Fibroblast of skin of abdomen (primary cell): ENCODE measurements around the gene SYTL3.
"Not testable (repeated sequence)": the region's sequence is repeated elsewhere in the genome, so short reads cannot be mapped to it uniquely, and the experiment has no call there.

Experiments
- DNase-seq: peaks from one replicate; pipeline ENCODE4 v3.0.0-alpha.2; 2013

Gene SYTL3

GRCh38 chr6:158774717-158775449, 125.0 kb downstream of the SYTL3 start:
- no peak for DNase-seq

GRCh38 chr6:158775832-158776231, 126.0 kb downstream of the SYTL3 start:
- DNase-seq = no peak

DNA sequence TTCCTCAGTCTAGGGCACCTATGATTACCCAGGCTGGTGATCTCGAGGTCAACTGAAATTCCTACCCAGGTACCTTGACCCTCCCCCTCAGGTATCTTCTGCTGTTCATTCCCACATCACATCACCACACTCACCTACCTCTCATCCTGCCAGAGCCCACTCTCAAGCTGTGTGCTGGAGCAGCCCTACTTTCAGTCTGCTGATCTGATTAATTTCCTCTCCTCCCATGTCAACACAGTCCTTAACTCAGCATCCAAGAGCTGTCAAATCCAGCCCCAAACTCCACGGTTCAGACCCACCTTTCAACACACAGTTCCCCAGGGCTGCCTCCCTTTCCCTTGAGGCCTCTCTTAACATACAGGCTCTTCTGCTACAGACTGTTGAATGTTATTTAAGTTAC, 126.9 kb downstream of the SYTL3 start:
- no peak for DNase-seq

GRCh38 chr6:158777510-158777909, 127.7 kb downstream of the SYTL3 start:
- DNase-seq = no peak

- no peak for DNase-seq
These were observed 128.2 kb downstream of the SYTL3 start for GRCh38 chr6:158778005-158778527.

DNA sequence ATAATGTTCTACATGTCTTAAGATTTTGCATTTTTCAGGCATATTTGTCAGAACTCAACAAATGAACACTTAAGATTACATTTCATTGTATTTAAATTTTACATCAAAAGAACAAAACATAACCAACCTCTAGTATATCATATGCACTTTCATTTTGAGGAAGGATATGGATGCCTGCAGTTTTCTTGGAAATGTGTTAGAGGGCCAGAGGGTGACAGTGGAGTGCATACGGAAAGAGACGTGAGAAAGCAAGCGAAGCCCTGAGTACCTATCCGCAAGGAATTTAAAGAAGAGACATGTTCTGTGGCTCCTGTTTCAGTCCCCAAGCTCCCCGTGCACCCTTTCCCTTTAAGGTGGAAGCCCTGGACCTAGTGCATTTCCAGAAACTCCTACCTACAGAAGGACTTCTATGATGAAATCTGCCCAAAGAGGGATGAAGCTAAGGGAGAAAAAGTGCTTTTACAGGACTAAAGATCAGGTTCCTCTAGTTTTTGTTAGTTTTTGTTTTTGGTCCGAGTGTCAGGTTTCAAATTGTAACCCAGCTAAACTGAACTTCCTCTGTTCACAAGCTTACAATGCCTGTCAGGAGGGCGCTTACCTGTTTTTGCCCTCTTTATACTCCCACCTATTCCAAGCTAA, 130.5 kb downstream of the SYTL3 start:
- no peak for DNase-seq

- no peak for DNase-seq
These were observed 131.3 kb downstream of the SYTL3 start for GRCh38 chr6:158780988-158781691.

DNA sequence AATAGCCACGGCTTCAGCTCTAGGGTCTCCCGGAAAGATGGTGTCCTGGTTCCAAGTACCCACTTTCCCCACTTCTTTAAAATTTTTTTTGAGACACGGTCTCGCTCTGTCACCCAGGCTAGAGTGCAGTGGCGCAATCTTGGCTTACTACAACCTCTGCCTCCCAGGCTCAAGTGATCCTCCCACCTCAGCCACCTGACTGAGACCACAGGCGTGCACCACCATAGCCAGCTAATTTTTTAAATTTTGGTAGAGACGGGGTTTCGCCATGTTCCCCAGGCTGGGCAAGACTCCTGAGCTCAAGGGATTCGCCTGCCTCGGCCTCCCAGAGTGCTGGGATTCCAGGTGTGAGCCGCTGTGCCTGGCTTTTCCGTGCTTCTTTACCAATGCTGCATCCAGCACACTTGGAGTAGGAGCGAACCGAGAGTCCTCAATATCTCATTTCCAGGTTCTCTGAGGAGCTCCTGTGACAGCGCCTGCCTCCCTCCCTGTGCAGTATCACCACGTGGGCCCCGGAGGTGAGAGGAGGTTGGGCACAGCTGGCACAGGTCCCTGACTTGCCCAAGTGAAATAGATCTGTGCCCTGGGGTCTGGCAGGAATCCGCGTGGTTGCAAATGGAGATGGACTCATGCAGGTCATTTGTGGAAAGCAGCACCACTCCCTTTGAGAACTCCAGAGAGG, 132.0 kb downstream of the SYTL3 start:
- no peak for DNase-seq

GRCh38 chr6:158782432-158783166, 132.7 kb downstream of the SYTL3 start:
- DNase-seq = no peak

- DNase-seq = no peak
These were observed 133.3 kb downstream of the SYTL3 start for GRCh38 chr6:158783167-158783450.

- no peak for DNase-seq
These were observed 134.0 kb downstream of the SYTL3 start for GRCh38 chr6:158783851-158784250.

DNA sequence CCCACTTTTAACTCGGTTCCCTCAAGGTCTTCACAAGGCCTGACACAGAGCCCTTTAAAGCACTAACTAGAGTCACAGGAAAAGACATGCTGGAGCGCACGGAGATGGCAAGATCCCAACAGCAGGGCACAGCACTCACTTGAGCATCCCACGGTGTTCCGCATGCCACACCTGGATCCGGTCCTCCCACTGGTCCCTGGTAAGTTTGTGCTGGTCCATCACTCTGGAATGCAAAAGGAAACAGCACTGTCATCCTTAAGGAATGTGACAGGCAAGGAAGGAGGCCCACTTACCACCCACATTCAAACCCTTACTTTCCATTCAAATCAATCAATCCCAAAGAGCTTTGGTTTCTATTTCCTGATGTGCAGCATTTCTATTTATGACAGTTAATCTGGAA, 134.7 kb downstream of the SYTL3 start:
- DNase-seq = peak; percentile 40

GRCh38 chr6:158785036-158785435, 135.2 kb downstream of the SYTL3 start:
- no peak for DNase-seq

- DNase-seq = no peak
These were observed 136.9 kb downstream of the SYTL3 start for GRCh38 chr6:158786645-158787304.

- no peak for DNase-seq
These were observed 137.5 kb downstream of the SYTL3 start for GRCh38 chr6:158787395-158787794.

DNA sequence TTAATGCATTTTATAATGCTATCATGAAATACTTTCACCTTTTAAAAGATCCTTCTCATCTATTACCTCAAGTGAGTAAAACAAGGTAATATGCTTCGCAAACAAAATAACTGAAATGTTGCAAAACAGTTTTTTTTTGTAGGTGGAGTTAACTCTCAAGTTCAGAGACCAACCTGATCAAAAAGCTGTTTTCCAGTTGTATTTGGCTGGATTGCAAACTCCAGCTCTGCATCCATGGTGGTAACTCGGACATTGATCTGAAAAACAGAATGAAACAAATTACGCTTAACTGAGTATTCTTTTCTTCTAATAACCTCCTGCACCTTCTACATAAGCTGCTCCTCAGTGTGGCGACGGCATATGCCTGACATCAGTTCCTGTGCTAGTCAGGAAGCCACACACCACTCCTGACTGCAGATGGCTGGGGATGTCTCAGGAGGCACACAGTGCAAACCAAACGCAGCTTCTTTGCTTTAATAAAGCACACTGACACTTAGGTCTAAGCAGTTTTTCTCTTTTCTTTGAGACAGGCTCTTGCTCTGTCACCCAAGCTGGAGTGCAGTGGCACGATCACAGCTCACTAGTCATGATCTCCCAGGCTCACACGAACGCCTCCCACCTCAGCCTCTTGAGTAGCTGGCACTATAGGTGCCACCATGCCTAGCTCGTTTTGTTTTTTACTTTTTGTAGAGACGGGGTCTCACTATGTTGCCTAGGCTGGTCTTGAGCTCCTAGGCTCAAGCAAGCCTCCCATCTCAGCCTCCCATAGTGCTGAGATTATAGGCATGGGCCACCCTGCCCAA, 139.5 kb downstream of the SYTL3 start:
- no peak for DNase-seq

DNA sequence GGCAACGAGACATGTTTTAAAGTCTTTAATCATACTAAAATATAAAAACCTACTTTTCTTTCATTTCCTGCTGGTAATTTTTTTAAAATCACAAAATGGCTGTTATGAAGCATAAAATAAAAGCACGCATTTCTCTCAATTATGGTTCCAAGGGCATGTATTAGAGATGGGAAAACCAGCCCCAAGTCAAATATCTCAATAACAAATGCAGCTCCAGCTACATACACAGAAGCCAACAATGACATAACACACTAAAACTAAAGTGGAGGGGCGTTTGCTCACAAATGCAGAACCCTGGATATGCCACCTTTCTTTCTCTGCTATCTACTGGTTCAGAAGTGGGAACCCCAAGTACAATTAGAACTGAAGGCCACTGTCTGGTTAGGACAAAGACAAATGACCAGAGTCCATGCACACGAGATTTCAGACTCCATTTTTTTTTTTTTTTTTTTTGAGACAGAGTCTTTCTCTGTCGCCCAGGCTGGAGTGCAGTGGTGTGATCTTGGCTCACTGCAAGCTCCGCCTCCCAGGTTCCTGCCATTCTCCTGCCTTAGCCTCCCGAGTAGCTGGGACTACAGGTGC, 141.5 kb downstream of the SYTL3 start:
- no peak for DNase-seq

- not testable (repeated sequence) for DNase-seq
These were observed 142.7 kb downstream of the SYTL3 start for GRCh38 chr6:158792505-158792904.

DNA sequence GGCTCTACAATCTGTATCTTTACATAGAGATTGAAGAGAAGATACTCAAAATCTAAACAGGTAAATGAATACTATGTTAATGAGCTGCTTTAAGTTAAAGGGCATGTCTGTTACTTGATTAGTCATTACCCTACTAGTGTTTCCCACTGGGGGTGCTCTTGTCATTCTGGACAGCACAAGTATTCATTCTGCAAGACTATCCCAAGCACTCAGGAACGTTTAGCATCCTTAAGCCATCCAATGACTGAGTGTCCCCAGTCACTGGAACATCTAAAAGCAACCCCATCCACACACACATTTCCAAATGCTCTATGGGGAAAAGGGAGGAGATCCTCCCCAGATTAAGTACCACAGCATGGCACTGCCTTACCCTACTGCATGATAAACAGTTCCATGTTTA, 143.6 kb downstream of the SYTL3 start:
- peak; percentile 52 for DNase-seq

GRCh38 chr6:158795516-158795915, 145.7 kb downstream of the SYTL3 start:
- DNase-seq = no peak

GRCh38 chr6:158796353-158796752, 146.5 kb downstream of the SYTL3 start:
- DNase-seq = no peak
